GM18858 (cell line): ENCODE data around the gene SPHK2.
"Not testable (repeated sequence)": the region's sequence is repeated elsewhere in the genome, so short reads cannot be mapped to it uniquely, and the experiment has no call there.

ENCODE experiments used
- ATAC-seq: cut with Tn5 transposase; IDR thresholded peaks from one replicate; pipeline ENCODE4 v1.9.1; 2021; ENCODE audit not compliant: unreplicated experiment

SPHK2 gene

DNA sequence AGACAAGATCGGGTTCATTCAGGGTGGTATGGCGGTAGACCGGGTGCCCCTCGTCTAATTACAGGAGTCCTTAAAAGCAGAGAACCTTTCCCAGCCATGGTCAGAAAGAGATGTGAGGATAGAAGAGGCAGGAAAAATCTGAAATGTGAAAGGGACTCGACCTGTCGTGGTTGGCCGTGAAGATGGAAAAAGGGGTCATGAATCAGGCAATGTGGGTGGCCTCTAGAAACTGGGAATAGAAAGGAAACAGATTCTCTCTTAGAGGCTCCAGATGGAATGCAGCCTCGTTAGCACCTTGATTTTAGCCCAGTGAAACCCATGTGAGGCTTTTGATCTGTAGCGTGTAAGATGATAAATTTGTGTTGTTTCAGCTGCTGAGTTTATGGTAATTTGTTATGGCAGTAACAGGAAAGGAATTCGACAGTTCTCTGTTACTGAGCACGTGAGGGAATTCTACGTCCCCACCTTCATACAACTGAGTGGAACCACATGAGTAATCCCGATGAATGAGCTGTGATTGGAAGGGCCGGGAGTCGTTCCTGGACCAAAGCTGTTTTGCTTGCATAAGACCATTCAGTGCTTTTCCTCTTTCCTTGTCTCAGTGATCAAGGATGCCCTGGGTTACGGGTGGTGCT is 37.7 kb downstream of the SPHK2 start:
- ATAC-seq: no peak

- ATAC-seq: not testable (repeated sequence)
Observed at GRCh38 chr19:48657828-48658227, 38.5 kb downstream of the SPHK2 start.

- ATAC-seq: no peak
Observed at GRCh38 chr19:48658483-48658882, 39.2 kb downstream of the SPHK2 start.

DNA sequence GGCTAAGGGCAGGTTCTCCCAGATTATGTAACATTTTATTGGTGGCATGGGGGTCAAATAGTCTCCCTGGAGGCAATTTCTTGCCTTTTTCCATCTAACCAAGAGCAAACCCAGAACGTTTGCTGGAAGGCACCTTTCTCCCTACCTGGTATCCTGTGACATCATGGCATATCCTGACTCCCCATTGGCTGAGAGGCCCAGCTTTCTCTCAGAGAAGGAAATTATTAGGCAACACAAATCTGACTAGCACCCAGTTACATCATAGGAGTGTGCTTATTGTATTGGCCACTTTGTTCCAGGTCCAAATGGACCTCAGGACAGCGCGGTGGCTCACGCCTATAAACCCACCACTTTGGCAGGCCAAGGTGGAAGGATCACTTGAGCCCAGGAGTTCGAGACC is 40.5 kb downstream of the SPHK2 start:
- no peak for ATAC-seq

DNA sequence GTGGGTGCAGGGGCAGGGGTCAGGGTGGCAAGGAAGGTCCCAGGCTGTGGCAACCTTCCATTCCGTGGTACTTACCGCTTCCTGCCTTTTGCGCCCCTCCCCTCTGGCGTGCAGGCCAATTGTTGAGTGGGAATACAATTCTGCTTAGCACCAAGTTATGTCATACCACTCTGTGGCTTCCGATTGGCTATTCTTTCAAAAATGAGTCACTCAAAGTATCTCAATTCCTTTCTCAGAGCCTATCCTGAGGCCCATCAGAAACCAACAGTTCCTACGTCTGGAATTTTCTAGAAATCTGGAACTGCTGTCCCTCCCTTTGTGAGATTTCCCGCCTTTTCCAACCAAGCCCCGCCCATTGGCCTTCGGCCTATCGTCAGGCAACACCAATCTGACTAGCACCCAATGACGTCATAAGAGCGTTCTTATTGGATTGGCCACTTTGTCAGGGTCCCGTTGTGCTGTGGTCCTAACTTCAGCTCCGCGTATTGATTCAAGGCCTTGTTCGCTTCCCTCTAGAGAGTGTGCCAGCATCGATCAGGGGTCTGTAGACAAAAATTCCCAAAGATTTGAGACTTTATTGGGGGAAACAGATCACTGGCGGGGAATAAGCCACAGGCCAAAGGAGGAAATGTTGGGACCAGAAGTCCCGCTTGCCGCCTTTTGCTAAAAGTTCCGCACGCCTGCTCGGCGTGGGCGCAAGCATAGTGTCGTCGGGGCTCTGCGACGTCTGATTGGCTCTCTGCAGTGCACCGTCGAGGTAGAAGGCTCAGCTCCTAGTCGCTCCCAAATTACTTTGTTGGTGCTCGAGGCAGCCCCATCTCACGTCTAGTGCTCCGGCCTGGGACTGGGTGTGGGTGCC is 41.8 kb downstream of the SPHK2 start:
- peak; percentile 53 for ATAC-seq

DNA sequence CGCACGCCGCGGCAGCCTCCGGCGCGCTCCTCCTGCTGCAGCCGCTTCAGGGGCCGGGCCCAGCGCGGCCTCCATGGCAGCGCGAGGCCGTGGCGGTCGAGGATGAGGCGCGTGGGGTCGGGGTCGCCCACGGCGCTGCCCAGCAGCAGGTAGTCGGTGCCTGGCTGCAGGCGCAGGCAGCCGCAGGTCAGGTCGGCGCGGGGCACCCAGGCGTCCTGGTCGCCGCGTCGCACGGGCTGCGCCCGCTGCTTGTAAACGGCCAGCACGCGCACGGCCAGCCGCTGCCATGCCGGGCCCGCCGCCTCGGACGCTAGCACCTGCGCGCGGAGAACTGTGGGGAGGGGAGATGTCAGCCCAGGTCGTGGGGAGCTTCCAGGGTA is 42.4 kb downstream of the SPHK2 start:
- no peak for ATAC-seq

GRCh38 chr19:48663667-48664066 is 44.4 kb downstream of the SPHK2 start:
- ATAC-seq: no peak

- ATAC-seq: no peak
Observed at GRCh38 chr19:48664476-48664875, 45.2 kb downstream of the SPHK2 start.

- no peak for ATAC-seq
Observed at GRCh38 chr19:48665786-48666185, 46.5 kb downstream of the SPHK2 start.

- ATAC-seq: no peak
Observed at GRCh38 chr19:48668332-48668731, 49.0 kb downstream of the SPHK2 start.

DNA sequence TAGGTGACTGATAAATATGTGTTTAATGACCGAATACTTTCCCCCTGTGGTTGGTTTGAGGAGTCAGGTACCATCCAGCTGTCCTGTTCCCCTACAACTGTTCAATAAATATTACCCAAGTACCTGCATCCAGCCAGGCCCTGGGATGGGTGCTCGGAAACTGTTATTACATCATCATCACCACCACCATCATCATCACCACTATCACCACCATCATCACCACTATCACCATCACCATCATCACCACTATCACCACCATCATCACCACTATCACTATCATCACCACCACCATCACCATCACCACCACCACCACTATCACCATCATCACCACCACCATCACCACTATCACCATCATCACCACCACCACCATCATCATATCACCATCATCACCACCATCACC is 49.5 kb downstream of the SPHK2 start:
- ATAC-seq: no peak

- ATAC-seq: no peak
Observed at GRCh38 chr19:48669903-48670668, 50.8 kb downstream of the SPHK2 start.

DNA sequence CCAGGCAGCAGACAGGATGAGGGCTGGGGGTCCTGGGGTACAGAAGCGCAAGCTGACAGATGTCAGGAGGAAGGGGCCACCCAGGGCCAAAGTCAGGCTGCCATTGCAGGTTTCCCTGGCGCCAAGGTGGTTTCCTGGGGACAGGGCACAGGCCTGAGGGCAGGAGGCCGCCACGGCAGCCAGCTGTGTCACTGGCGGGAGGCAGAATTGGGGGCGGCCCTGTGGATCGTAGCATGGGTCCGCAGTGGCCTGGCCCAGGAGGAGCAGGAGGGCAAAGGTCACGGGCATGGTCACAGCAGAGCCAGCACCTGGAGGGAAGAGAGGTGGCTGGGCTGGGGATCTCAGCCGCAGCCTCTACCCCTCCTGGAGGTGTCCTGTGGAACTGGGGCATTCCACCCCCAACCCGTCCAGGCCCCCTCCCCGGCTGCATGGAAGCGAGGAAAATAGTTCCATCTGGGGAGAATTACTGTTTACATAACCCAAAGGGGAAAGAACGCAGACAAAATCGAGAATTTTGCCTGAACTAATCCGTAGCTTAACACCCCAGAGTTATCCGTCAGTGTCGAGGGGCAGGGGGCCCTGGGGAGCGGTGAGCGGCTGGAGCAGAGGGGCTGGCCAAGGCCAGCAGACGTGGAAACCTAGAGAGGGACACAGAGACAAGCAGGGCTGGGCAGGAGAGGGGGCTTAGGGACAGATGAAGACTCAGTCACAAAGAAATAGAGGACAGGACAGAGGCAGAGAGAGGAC is 51.6 kb downstream of the SPHK2 start:
- no peak for ATAC-seq

- ATAC-seq: no peak
Observed at GRCh38 chr19:48671446-48671995, 52.2 kb downstream of the SPHK2 start.

GRCh38 chr19:48672994-48673393 is 53.7 kb downstream of the SPHK2 start, which contains the start of gene NTN5:
TSS of gene NTN5 (minus strand) at chr19:48673017. CDS start at chr19:48670986, 2,031 bp downstream.
- no peak for ATAC-seq

DNA sequence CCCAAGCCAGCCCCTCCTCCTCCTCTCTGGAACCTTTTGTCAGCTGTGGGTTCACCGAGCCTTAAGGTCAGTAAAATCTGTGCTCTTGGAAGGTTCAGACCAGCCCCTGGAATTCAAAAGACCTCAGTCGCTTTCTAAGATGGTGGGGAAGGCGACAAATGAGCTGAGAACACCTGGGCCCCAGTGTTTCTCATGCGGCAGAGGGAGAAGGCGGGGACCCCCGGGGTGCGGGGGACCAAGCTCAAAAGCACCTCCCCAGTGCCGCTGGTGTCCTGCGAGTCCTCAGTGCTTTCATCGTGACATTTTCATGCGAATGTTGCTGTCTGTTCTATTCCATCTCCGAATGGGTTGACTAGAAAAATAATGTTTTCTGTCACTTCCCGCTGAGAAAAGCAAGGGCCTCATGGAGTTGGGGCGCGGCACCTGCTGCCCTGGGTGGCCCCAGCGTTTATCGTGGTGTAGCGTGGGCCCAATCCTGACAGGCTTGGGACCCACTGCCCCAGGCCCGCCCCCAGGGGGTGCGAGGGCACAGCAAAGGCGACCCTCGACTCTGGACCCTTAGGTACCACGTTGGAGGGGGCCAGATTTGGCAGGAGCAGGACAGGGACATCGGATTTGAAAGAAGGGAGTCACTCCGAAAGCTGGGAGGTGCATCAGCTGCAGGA is 54.3 kb downstream of the SPHK2 start:
- no peak for ATAC-seq

GRCh38 chr19:48674216-48674809 is 55.0 kb downstream of the SPHK2 start:
- no peak for ATAC-seq

GRCh38 chr19:48674921-48675824 is 55.9 kb downstream of the SPHK2 start:
- ATAC-seq: no peak

- no peak for ATAC-seq
Observed at GRCh38 chr19:48676487-48676886, 57.2 kb downstream of the SPHK2 start.
